Measurements from ENCODE around the gene TNIP2.
"Not testable (repeated sequence)": the region's sequence is repeated elsewhere in the genome, so short reads cannot be mapped to it uniquely, and the experiment has no call there.

Gene TNIP2

GRCh38 chr4:2771264-2771663 is 15.1 kb upstream of the TNIP2 start:
- DNase-seq (ENCODE audit: low spot score), result no peak

GRCh38 chr4:2768921-2769336 is 12.8 kb upstream of the TNIP2 start:
- no peak for DNase-seq (ENCODE audit: low spot score)

DNA sequence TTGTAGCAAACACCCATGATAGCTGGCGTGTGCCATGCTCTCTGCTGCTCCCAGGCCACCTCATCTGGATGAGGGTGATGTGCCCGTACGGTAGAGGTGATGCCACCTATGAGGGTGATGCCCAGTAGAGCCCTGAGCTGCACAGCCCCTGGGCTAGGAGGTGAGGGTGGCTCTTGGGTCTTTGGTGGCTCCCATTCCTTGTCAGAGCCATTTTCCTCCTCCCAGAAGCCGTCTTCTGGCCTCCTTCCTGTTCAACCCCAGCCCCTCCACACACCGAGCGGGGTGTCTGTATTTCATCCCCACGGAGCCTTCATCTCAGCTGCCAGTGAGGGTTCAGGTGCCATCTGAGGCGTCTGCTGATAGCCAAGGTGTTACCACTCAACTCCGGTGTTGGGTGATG is 12.0 kb upstream of the TNIP2 start:
- DNase-seq (ENCODE audit: low spot score), result no peak

DNA sequence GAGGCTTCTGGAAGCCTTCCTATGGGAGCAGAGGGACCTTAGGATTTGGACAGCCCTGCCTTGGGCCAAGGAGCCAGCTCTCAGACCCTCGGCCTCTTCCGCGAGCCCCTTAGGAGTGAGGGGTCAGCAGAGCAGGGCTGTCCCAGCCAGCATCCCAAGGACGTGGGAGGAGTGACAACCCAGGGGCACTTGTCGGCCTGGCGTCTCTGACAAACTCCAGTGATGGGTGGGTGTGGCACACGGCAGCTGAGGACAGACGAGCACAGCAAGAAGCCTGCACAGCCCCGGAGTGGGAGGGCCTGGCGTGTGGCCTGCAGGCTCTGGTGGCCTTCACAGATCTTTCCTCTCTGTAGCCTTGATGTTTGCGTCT is 11.6 kb upstream of the TNIP2 start:
- DNase-seq (ENCODE audit: low spot score), result no peak

GRCh38 chr4:2767046-2767704 is 11.0 kb upstream of the TNIP2 start:
- DNase-seq (ENCODE audit: low spot score), result no peak

GRCh38 chr4:2765832-2766526 is 9.8 kb upstream of the TNIP2 start:
- no peak for DNase-seq (ENCODE audit: low spot score)

GRCh38 chr4:2763511-2763967 is 7.4 kb upstream of the TNIP2 start:
- no peak for DNase-seq (ENCODE audit: low spot score)

DNA sequence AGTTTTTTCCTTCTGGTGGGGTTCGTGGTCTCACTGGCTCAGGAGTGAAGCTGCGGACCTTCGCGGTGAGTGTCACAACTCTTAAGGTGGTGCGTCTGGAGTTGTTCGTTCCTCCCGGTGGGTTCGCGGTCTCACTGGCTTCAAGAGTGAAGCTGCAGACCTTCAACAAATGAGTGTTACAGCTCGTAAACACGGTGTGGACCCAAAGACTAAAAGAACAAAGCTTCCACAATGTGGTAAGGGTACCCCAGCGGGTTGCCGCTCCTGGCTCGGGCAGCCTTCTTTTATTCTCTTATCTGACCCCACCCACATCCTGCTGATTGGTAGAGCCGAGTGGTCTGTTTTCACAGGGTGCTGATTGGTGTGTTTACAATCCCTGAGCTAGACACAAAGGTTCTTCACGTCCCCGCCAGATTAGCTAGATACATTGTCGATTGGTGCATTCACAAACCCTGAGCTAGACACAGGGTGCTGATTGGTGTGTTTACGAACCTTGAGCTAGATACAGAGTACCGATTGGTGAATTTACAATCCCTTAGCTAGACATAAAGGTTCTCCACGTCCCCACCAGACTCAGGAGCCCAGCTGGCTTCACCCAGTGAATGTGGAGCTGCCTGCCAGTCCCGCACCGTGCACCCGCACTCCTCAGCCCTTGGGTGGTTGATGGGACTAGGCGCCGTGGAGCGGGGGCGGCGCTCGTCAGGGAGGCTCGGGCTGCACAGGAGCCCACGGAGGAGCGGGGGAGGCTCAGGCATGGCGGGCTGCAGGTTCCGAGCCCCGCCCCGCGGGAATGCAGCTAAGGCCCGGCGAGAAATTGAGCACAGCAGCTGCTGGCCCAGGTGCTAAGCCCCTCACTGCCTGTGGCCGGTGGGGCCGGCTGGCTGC is 6.6 kb upstream of the TNIP2 start:
- not testable (repeated sequence) for DNase-seq (ENCODE audit: low spot score)

- no peak for DNase-seq (ENCODE audit: low spot score)
Observed at GRCh38 chr4:2762048-2762447, 5.9 kb upstream of the TNIP2 start.

DNA sequence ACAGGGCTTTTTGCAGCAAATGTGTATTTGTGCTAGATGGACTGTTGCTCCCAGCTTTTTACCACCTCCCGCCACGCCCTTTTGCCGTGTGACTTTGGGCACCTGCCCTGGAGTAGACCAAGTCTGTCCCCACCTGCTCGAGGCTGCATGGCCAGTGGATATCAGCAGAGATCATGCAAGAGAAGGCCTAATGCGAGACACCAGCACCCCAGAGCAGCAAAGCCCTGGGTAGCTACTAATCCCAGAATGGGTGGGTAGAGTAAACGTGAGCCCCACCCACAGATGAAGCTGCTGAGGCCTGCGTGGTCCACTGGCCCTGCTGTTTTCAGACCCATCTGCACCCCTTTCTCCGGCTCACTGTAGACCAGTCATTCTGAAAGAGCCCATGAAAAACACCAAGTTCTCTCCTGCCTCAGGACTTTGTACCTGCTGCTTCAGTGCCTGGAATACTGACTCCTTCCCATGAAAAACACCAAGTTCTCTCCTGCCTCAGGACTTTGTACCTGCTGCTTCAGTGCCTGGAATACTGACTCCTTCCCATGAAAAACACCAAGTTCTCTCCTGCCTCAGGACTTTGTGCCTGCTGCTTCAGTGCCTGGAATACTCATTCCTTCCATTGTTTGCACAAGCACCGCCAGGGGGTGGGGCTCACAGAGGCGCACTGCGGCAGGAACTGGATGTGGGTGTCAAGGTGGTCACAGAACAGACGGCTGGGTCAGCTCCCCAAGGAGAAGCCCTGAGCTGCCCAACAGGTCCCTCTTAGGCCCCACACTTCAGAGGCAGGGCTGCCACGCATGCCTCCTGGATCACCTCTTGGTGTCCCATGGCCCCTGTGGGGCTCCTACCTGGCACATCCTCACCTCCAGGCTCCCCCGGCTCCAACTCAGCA is 5.1 kb upstream of the TNIP2 start:
- DNase-seq (ENCODE audit: low spot score), result peak; percentile 42

- DNase-seq (ENCODE audit: low spot score), result no peak
Observed at GRCh38 chr4:2757426-2757825, 1.3 kb upstream of the TNIP2 start.

GRCh38 chr4:2756691-2757350 is 685 bp upstream of the TNIP2 start:
- no peak for DNase-seq (ENCODE audit: low spot score)

DNA sequence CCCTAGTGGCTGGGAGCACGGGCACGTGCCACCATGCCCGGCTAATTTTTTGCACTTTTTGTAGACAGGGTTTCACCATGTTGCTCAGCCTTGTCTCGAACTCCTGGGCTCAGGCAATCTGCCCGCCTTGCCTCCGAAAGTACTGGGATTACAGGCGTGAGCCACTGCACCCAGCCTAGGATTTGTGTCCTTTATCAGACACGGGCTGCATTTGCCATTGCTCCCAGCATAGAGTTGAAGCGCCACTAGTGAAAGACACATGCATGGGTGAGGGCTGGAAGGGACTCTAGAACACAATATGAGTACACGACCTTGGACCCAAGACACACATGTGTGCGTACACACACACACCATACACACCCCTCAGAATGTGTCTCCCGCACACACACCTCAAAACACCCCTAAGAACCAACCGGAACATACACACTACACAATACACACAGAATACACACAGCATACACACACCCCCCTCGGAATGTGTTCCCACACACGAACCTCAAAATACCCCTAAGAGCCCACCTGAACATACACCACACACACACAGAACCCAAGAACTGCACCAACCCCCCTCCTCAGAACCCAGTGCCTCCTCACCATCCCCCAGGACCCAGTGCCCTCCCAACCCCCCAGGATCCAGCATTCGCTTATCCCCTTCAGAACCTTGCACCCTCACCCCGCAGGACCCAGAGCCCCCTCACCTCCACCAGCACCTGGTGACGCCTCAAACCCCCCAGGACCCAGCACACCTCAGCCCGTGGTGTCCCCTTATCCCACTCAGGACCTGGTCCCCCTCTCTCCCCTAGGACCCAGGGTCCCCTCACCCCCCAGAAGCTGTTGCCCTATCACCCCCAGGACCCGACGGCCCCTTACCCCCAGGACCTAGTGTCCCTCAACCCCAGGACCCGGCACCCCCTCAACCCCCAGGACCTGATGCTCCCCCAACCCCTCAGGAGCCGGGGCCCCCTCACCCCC is 1.0 kb downstream of the TNIP2 start:
- no peak for DNase-seq (ENCODE audit: low spot score)

DNA sequence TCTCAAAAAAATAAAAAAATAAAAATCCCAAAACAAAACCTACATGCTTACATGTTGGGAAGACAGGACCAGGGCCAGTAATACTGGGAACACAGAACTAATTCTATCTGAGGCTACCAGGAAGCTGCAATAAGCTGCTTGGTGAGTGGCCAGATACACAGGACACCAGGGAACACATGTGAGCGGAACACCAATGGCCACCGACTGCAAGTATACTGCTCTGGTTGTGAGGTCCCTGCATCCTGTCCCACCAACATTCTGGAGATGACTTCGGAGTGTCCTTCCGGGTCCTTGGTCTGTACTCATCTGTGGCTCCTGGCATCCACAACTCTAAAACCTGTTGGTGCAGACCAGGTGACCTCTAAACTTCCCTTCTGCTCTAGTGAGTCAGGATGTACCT is 2.7 kb downstream of the TNIP2 start:
- DNase-seq (ENCODE audit: low spot score), result no peak

DNA sequence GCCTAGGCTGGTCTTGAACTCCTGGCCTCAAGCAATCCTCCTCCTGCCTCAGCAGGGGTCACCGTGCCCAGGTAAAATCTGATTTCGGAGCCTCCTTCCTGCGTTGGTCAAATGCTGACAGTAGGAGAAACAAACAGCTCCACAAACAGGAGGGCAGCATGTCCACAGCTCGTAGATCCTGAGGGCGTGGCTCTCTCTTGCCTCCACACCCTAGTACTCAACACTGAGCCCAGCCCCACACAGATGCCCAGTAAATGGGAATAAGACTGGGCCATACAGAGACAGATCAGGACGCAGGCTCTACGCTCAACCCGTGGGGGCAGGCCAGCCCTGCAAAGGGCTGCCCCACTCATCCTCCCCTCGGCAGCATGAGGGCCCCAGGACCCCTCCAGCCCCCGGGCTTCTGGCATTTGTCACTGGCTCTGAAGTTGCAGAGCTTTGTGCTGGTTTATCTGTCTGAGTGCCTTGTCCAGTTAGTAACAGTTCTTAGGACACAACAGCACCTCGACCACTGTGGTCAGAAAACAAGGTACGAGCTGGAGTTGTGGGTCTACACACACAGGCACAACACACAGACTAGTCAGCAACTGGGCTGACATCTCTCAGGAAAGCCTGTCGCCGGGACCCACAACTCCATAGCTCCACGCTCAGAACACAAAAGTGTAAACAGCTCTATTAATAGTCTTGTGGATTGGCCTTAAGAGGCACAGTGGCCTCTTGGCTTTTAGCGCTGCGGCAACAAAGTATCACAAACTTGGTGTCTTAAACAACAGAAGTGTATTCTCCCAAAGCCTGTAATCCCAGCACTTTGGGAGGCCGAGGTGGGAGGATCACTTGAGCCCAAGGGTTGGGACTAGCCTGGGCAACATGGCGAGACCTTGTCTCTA is 5.2 kb downstream of the TNIP2 start:
- DNase-seq (ENCODE audit: low spot score), result no peak

DNA sequence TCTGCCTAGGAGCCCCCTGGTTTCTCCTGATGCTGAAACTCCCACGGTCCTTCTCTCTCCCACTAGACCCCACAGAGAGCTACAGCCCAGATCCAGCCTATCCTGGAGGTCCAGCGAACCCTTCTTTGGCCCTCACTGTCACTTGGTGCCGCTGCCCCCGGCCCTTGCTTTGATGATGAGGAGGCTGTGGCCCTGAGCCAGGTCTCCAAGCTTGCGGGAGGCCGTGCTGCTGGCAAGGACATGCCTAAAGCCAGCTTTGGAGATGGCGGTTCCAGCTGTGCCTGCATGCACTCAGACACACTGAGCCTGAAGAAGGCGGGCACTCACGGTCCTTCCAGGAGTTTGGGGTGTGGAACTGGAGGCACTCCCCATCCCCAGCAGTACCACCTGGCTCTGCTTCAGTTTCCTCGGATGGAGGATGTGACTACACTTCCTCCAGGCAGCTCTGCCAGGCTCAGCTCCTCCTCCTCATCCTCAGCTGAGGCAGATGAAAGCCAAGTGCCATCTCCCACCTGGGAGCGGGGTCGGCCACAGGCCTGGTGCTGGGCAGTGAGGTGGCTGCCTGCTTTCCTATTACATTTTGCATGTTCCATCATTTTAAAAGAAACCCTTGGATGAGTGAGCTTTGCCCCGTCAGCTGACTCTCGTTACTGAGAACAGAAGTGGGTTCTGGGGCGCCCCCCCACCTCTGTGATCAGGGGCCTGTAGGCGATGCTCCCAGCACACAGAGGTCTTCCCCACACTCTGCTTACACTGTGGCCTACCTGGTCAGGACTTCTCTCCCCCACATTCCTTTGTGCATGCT is 9.0 kb downstream of the TNIP2 start:
- no peak for DNase-seq (ENCODE audit: low spot score)

DNA sequence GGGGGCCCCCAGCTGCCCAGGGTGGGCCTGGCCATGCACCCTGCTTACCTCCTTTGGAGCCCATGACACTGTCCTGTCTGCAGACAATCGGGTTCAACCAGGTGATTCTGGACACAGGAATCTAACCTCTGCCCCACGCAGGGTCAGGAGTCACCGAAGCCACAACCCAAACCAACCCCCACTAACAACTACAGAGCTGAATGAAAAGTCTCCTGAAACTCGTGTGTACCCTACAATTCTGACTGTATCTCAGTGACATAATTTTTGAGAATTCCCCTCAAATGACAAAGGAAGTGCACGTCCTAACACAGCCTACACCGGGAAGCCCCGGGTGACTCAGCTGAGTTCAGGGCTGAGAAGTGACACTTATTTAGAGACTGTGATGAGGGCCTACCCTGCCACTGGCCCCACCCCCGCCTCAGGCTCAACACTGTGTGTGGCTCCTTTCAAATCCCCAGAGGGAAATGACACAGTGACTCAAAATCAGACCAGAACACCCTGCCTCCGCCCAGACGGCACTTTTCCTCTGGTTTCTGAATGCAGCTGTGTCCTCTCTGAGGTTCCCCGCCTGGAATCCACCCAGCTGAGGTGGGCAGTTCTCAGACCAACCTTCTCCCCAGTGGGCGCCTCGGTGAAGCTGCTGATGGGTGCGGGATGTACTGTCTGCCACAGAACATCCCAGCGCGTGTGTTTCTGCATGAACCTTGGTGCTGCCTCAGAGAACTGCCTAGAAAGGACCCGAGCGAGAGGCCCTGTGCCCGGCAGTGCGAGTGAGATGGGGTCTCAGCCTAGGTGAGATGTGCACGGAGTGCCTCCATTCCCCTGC is 9.9 kb downstream of the TNIP2 start:
- DNase-seq (ENCODE audit: low spot score), result peak; percentile 93
